PC-3 (cell line): ENCODE measurements around the gene CDCA8. TPM values are rescaled to one million over a fixed set of nuclear protein-coding genes. Genes with fewer than 3 reads are reported as not detected.

Source experiments
- ATAC-seq: fragments of 200-7000 bp; cut with Tn5 transposase; 2 replicates; pipeline ENCODE4 v1.9.1; 2020; ENCODE audit warnings: mild to moderate bottlenecking, moderate library complexity
- BruUV-seq: library from RNA; stranded (reverse); fragments of 400-500 nt; replicated peaks from 2 replicates; lab custom pipeline; 2021; lab: Mats Ljungman, UMichigan
- CTCF ChIA-PET: fragments of 300-600 bp; sonication (Branson Sonifier 250); formaldehyde crosslinking; loops from one replicate; lab custom pipeline; 2022; ENCODE audit warnings: antibody characterized with exemption; lab: Charles Lee
- POLR2A ChIA-PET: fragments of 300-600 bp; sonication (Branson Sonifier 250); formaldehyde crosslinking; loops from one replicate; lab custom pipeline; 2022; ENCODE audit warnings: antibody characterized with exemption; ENCODE audit not compliant: unreplicated experiment; lab: Charles Lee
- DNase-seq: peaks from one replicate; pipeline ENCODE4 v3.0.0-alpha.2; 2015
- H2AFZ ChIP-seq: fragments of 300-600 bp; sonication (generic); 2 replicates; pipeline ENCODE4 v1.6.0; 2016; ENCODE audit warnings: antibody characterized with exemption, low read length
- H3F3A ChIP-seq: fragments of 300-600 bp; sonication (generic); one replicate; pipeline ENCODE4 v1.6.0; 2017; ENCODE audit warnings: antibody characterized with exemption, low read length, control low read depth, mild to moderate bottlenecking; ENCODE audit not compliant: unreplicated experiment
- H3K27ac ChIP-seq: fragments of 300-600 bp; sonication (generic); 2 replicates; pipeline ENCODE4 v1.5.1; 2016; ENCODE audit warnings: mild to moderate bottlenecking, low read length
- H3K27me3 ChIP-seq: fragments of 300-600 bp; sonication (generic); 2 replicates; pipeline ENCODE4 v1.6.1; 2016; ENCODE audit warnings: low read length, mixed read lengths
- H3K36me3 ChIP-seq: fragments of 300-600 bp; sonication (generic); 2 replicates; pipeline ENCODE4 v1.6.1; 2016; ENCODE audit warnings: low read depth, mixed run types, low read length, mixed read lengths
- H3K4me1 ChIP-seq: fragments of 300-600 bp; sonication (generic); 2 replicates; pipeline ENCODE4 v1.5.1; 2016; ENCODE audit warnings: low read length; ENCODE audit not compliant: insufficient read depth
- H3K4me2 ChIP-seq: fragments of 300-600 bp; sonication (generic); 2 replicates; pipeline ENCODE4 v1.6.0; 2016; ENCODE audit warnings: low read length
- H3K4me3 ChIP-seq: fragments of 300-600 bp; sonication (generic); 2 replicates; pipeline ENCODE4 v1.5.1; 2016; ENCODE audit warnings: mild to moderate bottlenecking, low read length, mixed read lengths
- H3K79me2 ChIP-seq: fragments of 300-600 bp; sonication (generic); 2 replicates; pipeline ENCODE4 v1.6.1; 2017; ENCODE audit warnings: low read length, mixed read lengths
- H3K9ac ChIP-seq: fragments of 300-600 bp; sonication (generic); 2 replicates; pipeline ENCODE4 v1.6.0; 2016; ENCODE audit warnings: mild to moderate bottlenecking, low read length
- H3K9me2 ChIP-seq: fragments of 300-600 bp; sonication (generic); replicated peaks from 2 replicates; pipeline ENCODE4 v1.6.1; 2016; ENCODE audit warnings: mixed run types, low read length, mixed read lengths
- H3K9me3 ChIP-seq: fragments of 300-600 bp; sonication (generic); 2 replicates; pipeline ENCODE4 v1.6.1; 2016; ENCODE audit warnings: low read length, mixed read lengths
- H4K20me1 ChIP-seq: fragments of 300-600 bp; sonication (generic); 2 replicates; pipeline ENCODE4 v1.6.1; 2016; ENCODE audit warnings: low read length, mixed read lengths
- CTCF ChIP-seq: fragments of 300-600 bp; sonication (generic); conservative IDR thresholded peaks from 2 replicates; pipeline ENCODE4 v1.5.1; 2017; ENCODE audit warnings: antibody characterized with exemption, low read depth, mild to moderate bottlenecking, low read length
- EZH2 ChIP-seq: fragments of 300-600 bp; sonication (generic); IDR thresholded peaks from one replicate; pipeline ENCODE4 v1.6.1; 2017; ENCODE audit warnings: antibody characterized with exemption, mild to moderate bottlenecking, low read length; ENCODE audit not compliant: unreplicated experiment
- EZH2phosphoT487 ChIP-seq: fragments of 300-600 bp; sonication (generic); IDR thresholded peaks from 2 replicates; pipeline ENCODE4 v1.6.1; 2018; ENCODE audit warnings: mild to moderate bottlenecking, antibody characterized with exemption, low read length, borderline replicate concordance
- intact Hi-C: fragments of 100-400 bp; cut with micrococcal nuclease; formaldehyde crosslinking; loops from 2 replicates; pipeline ENCODE4 v1.9.0; 2023
- total RNA-seq: library from RNA; depleted of rRNA; stranded (reverse); fragments of >200 nt; gene quantifications from 2 replicates; pipeline ENCODE4 v1.2.3, GENCODE V29; 2014

The CDCA8 gene
- total RNA-seq, 1 experiment from 2014 or later = 31.8 TPM

- BruUV-seq = no TSS peak
- no peaks in the 10 kb centered on the region for H3K79me2 ChIP-seq
- ChIA-PET CTCF (no interaction called here), POLR2A (no interaction called here)
- H3K4me2 ChIP-seq = no peak overlapping the region
- no peaks in the 10 kb centered on the region for H3K9me3 ChIP-seq
- H3K9me2 ChIP-seq = no peaks in the 10 kb centered on the region
- DNase-seq (no peak), ATAC-seq (no peak)
- no peaks in the 10 kb centered on the region for H3K36me3 ChIP-seq
- H3K27ac ChIP-seq = no peak overlapping the region
- no peak overlapping the region for H3K4me3 ChIP-seq
- H3K4me1 ChIP-seq = no peaks in the 10 kb centered on the region
- H3K9ac ChIP-seq = no peak overlapping the region
- no peak overlapping the region for H2AFZ ChIP-seq
- H3K27me3 ChIP-seq = no peaks in the 10 kb centered on the region
- TF ChIP-seq EZH2 (no peak), CTCF (no peak), EZH2phosphoT487 (no peak)
- H4K20me1 ChIP-seq = no peaks in the 10 kb centered on the region
- intact Hi-C loops = no loop called here
- no peaks in the 10 kb centered on the region for H3F3A ChIP-seq
These were observed 28.2 kb downstream of the CDCA8 start for GRCh38 chr1:37720231-37721130.

- no peaks in the 10 kb centered on the region for H3K27me3 ChIP-seq
- CTCF ChIA-PET = no interaction called here
These were observed 29.2 kb downstream of the CDCA8 start for GRCh38 chr1:37721565-37721964.

More at GRCh38 chr1:37721565-37721964, 29.2 kb downstream of the CDCA8 start:
- ATAC-seq = no peak
- Histone ChIP-seq H4K20me1 (no peaks in the 10 kb centered on the region), H3K9me2 (no peaks in the 10 kb centered on the region), H3K9me3 (no peaks in the 10 kb centered on the region), H3K36me3 (no peaks in the 10 kb centered on the region), H3K9ac (no peak overlapping the region), H3K79me2 (no peaks in the 10 kb centered on the region), H3K4me2 (no peak overlapping the region), H3K4me3 (no peak overlapping the region), H3F3A (no peaks in the 10 kb centered on the region), H3K4me1 (no peaks in the 10 kb centered on the region), H2AFZ (no peak overlapping the region), H3K27ac (no peak overlapping the region)
- no peak for TF ChIP-seq EZH2phosphoT487
- no peak for TF ChIP-seq CTCF
- no TSS peak for BruUV-seq
- intact Hi-C loops = no loop called here
- DNase-seq = no peak
- POLR2A ChIA-PET = no interaction called here
